Endothelial cell of umbilical vein (primary cell): ENCODE results near the gene TRIM25. TPM values are rescaled to one million over a fixed set of nuclear protein-coding genes. Genes with fewer than 3 reads are reported as not detected.

Experiments used
- BruUV-seq: library from RNA; stranded (reverse); fragments of 400-500 nt; replicated peaks from 2 replicates; lab custom pipeline; 2021; lab: Mats Ljungman, UMichigan
- CTCF ChIA-PET: fragments of 300-600, 350-600 bp; sonication (Branson Sonifier 250); formaldehyde crosslinking; loops from one replicate; lab custom pipeline; 2021; ENCODE audit warnings: antibody characterized with exemption, inconsistent platforms; lab: Charles Lee
- POLR2A ChIA-PET: fragments of 300-600, 350-600 bp; sonication (Branson Sonifier 250); formaldehyde crosslinking; loops from one replicate; lab custom pipeline; 2021; ENCODE audit warnings: antibody characterized with exemption, inconsistent platforms; lab: Charles Lee
- DNase-seq: peaks from one replicate; pipeline ENCODE4 v3.0.0-alpha.2; 2011; ENCODE audit warnings: low read depth, low spot score
- FAIRE-seq: peaks from 2 replicates; lab custom pipeline; 2011; peaks lifted over from hg19 to GRCh38; lab: Jason Lieb, UNC
- H2AFZ ChIP-seq: 2 replicates; pipeline ENCODE4 v1.6.0; 2012; ENCODE audit warnings: low read depth, low read length, control low read depth, inconsistent platforms
- H3K27ac ChIP-seq: 2 replicates; pipeline ENCODE4 v1.5.1; 2011; ENCODE audit warnings: low read depth, mild to moderate bottlenecking, control low read depth, low read length, moderate library complexity; ENCODE audit not compliant: insufficient read depth
- H3K27me3 ChIP-seq, 2 experiments: 2 replicates each; pipeline versions ENCODE4 v1.6.0 to v1.6.1; 2011; ENCODE audit warnings: low read length in 2 of 2, mixed read lengths in 1 of 2; ENCODE audit not compliant: control insufficient read depth in 2 of 2, insufficient read depth in 2 of 2
- H3K36me3 ChIP-seq, 2 experiments: 2 replicates in 1 of 2; 3 replicates in 1 of 2; pipeline ENCODE4 v1.5.1; 2011; ENCODE audit warnings: low read length in 2 of 2, mild to moderate bottlenecking in 1 of 2, moderate library complexity in 1 of 2; ENCODE audit not compliant: control insufficient read depth in 2 of 2, insufficient read depth in 2 of 2; ENCODE audit errors: extremely low read depth in 1 of 2
- H3K4me1 ChIP-seq: 3 replicates; pipeline ENCODE4 v1.5.1; 2011; ENCODE audit warnings: mild to moderate bottlenecking, low read length; ENCODE audit not compliant: control insufficient read depth, insufficient read depth; ENCODE audit errors: extremely low read depth
- H3K4me2 ChIP-seq: 2 replicates; pipeline ENCODE4 v1.6.1; 2011; ENCODE audit warnings: low read length, control low read depth, mixed read lengths; ENCODE audit not compliant: insufficient read depth
- H3K4me3 ChIP-seq, 3 experiments: fragments of 200-600 bp in 1 of 3; sonication (generic), shearing (Covaris generic) in 1 of 3; replicated peaks in 1 of 3; 2 replicates each; pipeline ENCODE4 v1.5.1; 2011 to 2016; ENCODE audit warnings: control low read depth in 3 of 3, low read length in 3 of 3, mild to moderate bottlenecking in 2 of 3, inconsistent platforms in 1 of 3, low read depth in 1 of 3, moderate library complexity in 1 of 3; ENCODE audit not compliant: insufficient read depth in 1 of 3
- H3K79me2 ChIP-seq: 2 replicates; pipeline ENCODE4 v1.6.0; 2012; ENCODE audit warnings: low read length, inconsistent platforms; ENCODE audit not compliant: control insufficient read depth, insufficient read depth
- H3K9ac ChIP-seq: replicated peaks from 2 replicates; pipeline ENCODE3; 2011; ENCODE audit warnings: low read length, control low read depth; ENCODE audit not compliant: insufficient read depth; ENCODE audit errors: extremely low read depth
- H3K9me1 ChIP-seq: replicated peaks from 3 replicates; pipeline ENCODE4 v1.6.0; 2011; ENCODE audit warnings: mild to moderate bottlenecking, low read length; ENCODE audit not compliant: control insufficient read depth, insufficient read depth; ENCODE audit errors: extremely low read depth
- H3K9me3 ChIP-seq: replicated peaks from 2 replicates; pipeline ENCODE4 v1.5.1; 2012; ENCODE audit warnings: low read length, inconsistent platforms; ENCODE audit not compliant: control insufficient read depth, insufficient read depth
- H4K20me1 ChIP-seq: replicated peaks from 2 replicates; pipeline ENCODE3; 2011; ENCODE audit warnings: mild to moderate bottlenecking, low read length; ENCODE audit not compliant: control insufficient read depth, insufficient read depth; ENCODE audit errors: extremely low read depth
- EZH2 ChIP-seq: IDR thresholded peaks from 2 replicates; pipeline ENCODE4 v1.6.1; 2012; ENCODE audit warnings: borderline replicate concordance, low read depth, mild to moderate bottlenecking, moderate library complexity, low read length, inconsistent platforms; ENCODE audit not compliant: severe bottlenecking
- FOS ChIP-seq: IDR thresholded peaks from 2 replicates; pipeline ENCODE4 v1.6.1; 2011; ENCODE audit warnings: mild to moderate bottlenecking, low read length, moderate library complexity, borderline replicate concordance; ENCODE audit not compliant: insufficient read depth
- GATA2 ChIP-seq: IDR thresholded peaks from 2 replicates; pipeline ENCODE4 v1.7.0; 2011; ENCODE audit warnings: low read depth, mild to moderate bottlenecking, moderate library complexity, mixed read lengths, low read length; ENCODE audit not compliant: insufficient read length, insufficient read depth
- JUN ChIP-seq: IDR thresholded peaks from 2 replicates; pipeline ENCODE4 v1.6.1; 2011; ENCODE audit warnings: borderline replicate concordance, low read depth; ENCODE audit not compliant: insufficient read length, insufficient read depth
- MYC ChIP-seq: IDR thresholded peaks from one replicate; pipeline ENCODE4 v1.6.1; 2011; ENCODE audit warnings: mild to moderate bottlenecking, low read depth, low read length
- POLR2A ChIP-seq: IDR thresholded peaks from 2 replicates; pipeline ENCODE4 v1.6.1; 2012; ENCODE audit warnings: low read depth, mild to moderate bottlenecking, control low read depth, low read length
- POLR2AphosphoS5 ChIP-seq: IDR thresholded peaks from 2 replicates; pipeline ENCODE4 v1.6.1; 2012; ENCODE audit warnings: low read depth, mild to moderate bottlenecking, control low read depth, low read length, moderate library complexity; ENCODE audit not compliant: insufficient read depth
- dilution Hi-C: fragments of 300-500 bp; cut with MboI; formaldehyde crosslinking; loops from one replicate; pipeline ENCODE4 v1.15.0; 2019; ENCODE audit warnings: low sequenced_read_pairs; ENCODE audit not compliant: extremely low pct_ligation_motif_present
- intact Hi-C: fragments of 100-400 bp; cut with micrococcal nuclease; formaldehyde crosslinking; loops from one replicate; pipeline ENCODE4 v1.10.0; 2022
- polyA plus RNA-seq, 4 experiments: library from polyadenylated mRNA; depleted of rRNA in 3 of 4; stranded (reverse) in 3 of 4; unstranded in 1 of 4; fragments of >200 nt; gene quantifications; 2 replicates each; pipeline versions ENCODE4 v1.2.1 to v1.2.3, GENCODE V29; 2011 to 2012; ENCODE audit warnings: missing spikeins in 1 of 4
- total RNA-seq: library from RNA; stranded (reverse); gene quantifications from 2 replicates; pipeline ENCODE4 v1.2.3, GENCODE V29; 2021
- TF ChIP-seq, protein P1 (sequence below), 2 donors: IDR thresholded peaks; 1 replicate in 1 of 2; 2 replicates in 1 of 2; pipeline ENCODE4 v1.5.1; 2011; ENCODE audit warnings: low read length in 2 of 2, mild to moderate bottlenecking in 2 of 2, moderate library complexity in 2 of 2, control low read depth in 1 of 2, inconsistent platforms in 1 of 2, low read depth in 1 of 2; ENCODE audit not compliant: insufficient read depth in 1 of 2; ENCODE audit errors: extremely low read depth in 1 of 2
- TF ChIP-seq, protein P2 (sequence below): IDR thresholded peaks from 2 replicates; pipeline ENCODE4 v1.6.1; 2011; ENCODE audit not compliant: insufficient read depth, insufficient read length

TRIM25 gene
- total and polyA plus RNA-seq, 2 donors (not counting 3 experiments of a cell fraction or from before 2014, with no cell fraction given) = 42.8 to 98.4 TPM

DNA sequence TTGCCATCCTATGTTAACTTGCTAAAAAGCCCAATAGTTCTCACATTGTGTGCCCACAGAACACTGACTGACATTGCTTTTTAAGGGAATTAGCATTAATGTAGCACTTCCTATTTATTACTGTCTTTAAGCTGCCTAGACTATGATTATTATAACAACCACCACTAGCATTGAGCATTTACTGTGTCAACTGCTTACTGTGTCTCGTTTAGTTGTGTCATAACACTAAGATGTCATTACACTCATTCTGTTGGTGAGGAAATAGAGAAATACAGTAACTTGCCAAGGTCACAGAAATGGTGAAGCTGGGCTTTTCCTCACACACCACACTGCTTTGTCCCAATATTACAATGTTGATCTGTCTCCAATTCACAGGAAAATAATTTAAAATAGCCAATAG is 30.2 kb downstream of the TRIM25 start:
- no peak overlapping the region for H3K4me3 ChIP-seq
- H2AFZ ChIP-seq = no peak overlapping the region
- FAIRE-seq (no peak), DNase-seq (no peak)
- H3K9me3 ChIP-seq = peaks cover 2% of the 10 kb centered on the region
- peaks cover 0 to 5% of the 10 kb centered on the region in 2 experiments for H3K36me3 ChIP-seq
- H3K9ac ChIP-seq = no peak overlapping the region
- ChIA-PET CTCF (interaction anchor here (0.8 to 3.0 kb wide), 2 partner anchors 8 to 64 kb away, joined by 3 to 11 read pairs; no protein-coding TSS in a partner anchor), POLR2A (no interaction called here)
- BruUV-seq = no TSS peak
- TF ChIP-seq, protein P1, sequence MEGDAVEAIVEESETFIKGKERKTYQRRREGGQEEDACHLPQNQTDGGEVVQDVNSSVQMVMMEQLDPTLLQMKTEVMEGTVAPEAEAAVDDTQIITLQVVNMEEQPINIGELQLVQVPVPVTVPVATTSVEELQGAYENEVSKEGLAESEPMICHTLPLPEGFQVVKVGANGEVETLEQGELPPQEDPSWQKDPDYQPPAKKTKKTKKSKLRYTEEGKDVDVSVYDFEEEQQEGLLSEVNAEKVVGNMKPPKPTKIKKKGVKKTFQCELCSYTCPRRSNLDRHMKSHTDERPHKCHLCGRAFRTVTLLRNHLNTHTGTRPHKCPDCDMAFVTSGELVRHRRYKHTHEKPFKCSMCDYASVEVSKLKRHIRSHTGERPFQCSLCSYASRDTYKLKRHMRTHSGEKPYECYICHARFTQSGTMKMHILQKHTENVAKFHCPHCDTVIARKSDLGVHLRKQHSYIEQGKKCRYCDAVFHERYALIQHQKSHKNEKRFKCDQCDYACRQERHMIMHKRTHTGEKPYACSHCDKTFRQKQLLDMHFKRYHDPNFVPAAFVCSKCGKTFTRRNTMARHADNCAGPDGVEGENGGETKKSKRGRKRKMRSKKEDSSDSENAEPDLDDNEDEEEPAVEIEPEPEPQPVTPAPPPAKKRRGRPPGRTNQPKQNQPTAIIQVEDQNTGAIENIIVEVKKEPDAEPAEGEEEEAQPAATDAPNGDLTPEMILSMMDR (IDR thresholded peaks at IDR 0.05; ENCODE audit: extremely low read depth in 1 of 2, insufficient read depth in 1 of 2, low read depth in 1 of 2, low read length in 2 of 2) = no peak
- TF ChIP-seq, protein P2, sequence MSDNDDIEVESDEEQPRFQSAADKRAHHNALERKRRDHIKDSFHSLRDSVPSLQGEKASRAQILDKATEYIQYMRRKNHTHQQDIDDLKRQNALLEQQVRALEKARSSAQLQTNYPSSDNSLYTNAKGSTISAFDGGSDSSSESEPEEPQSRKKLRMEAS = no peak
- no peak for TF ChIP-seq POLR2A
- no peak for TF ChIP-seq POLR2AphosphoS5
- no peak for TF ChIP-seq MYC
- dilution Hi-C loops = no loop called here
- intact Hi-C loops = no loop called here
- H3K4me2 ChIP-seq = no peak overlapping the region
- no peaks in the 10 kb centered on the region for H3K79me2 ChIP-seq
- H3K27ac ChIP-seq = no peak overlapping the region
- H3K9me1 ChIP-seq = no peaks in the 10 kb centered on the region
- no peaks in the 10 kb centered on the region for H3K27me3 ChIP-seq
- no peaks in the 10 kb centered on the region for H3K4me1 ChIP-seq
- H4K20me1 ChIP-seq = no peaks in the 10 kb centered on the region

DNA sequence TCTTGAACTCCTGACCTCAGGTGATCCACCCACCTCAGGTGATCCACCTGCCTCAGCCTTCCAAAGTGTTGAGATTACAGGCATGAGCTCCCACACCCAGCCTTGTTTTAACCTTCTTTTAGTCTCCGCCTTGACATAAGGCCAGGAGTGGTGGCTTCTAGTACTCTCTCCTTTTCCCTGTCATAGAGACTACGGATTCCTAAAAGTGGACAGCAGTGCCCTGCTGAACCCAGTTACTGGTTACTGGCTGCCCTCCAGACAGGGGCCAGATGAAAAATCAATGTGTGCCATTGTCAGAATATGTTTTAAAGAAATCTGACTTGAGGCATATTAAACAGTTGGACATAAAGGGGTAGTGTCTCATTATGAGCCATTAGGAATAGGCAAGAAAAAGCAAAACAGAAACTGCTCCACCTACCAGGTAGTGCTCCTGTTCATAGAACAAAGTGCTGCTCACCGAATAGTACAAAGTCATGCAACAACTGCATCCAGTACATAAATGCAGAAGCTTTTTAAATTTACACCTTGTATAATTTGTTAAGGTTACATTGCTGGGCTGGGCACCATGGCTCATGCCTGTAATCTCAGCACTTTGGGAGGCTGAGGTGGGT is 32.1 kb downstream of the TRIM25 start:
- CTCF ChIA-PET = no interaction called here
- dilution Hi-C loops = no loop called here
- H3K36me3 ChIP-seq = peaks cover 0 to 2% of the 10 kb centered on the region in 2 experiments

More for the DNA sequence above, 32.1 kb downstream of the TRIM25 start:
- TF ChIP-seq POLR2AphosphoS5 (no peak), POLR2A (no peak), FOS (no peak), JUN (no peak), EZH2 (no peak), GATA2 (no peak), MYC (no peak)
- TF ChIP-seq, protein P1 (IDR thresholded peaks at IDR 0.05; ENCODE audit: extremely low read depth in 1 of 2, insufficient read depth in 1 of 2, low read depth in 1 of 2, low read length in 2 of 2) = no peak
- TF ChIP-seq, protein P2 = no peak
- Histone ChIP-seq H3K9ac (no peak overlapping the region), H2AFZ (no peak overlapping the region), H3K9me3 (no peaks in the 10 kb centered on the region), H3K27ac (no peak overlapping the region), H3K79me2 (no peaks in the 10 kb centered on the region), H3K4me1 (no peaks in the 10 kb centered on the region), H3K9me1 (no peaks in the 10 kb centered on the region), H4K20me1 (no peaks in the 10 kb centered on the region), H3K27me3 (no peaks in the 10 kb centered on the region), H3K4me3 (no peak overlapping the region), H3K4me2 (no peak overlapping the region)
- no TSS peak for BruUV-seq
- no peak for DNase-seq
- intact Hi-C loops = no loop called here
- POLR2A ChIA-PET = no interaction called here
- no peak for FAIRE-seq
